SK-N-SH (cell line): ENCODE data around the gene TCF15. TPM values are rescaled to one million over a fixed set of nuclear protein-coding genes. Genes with fewer than 3 reads are reported as not detected.

Experiments
- CTCF ChIA-PET: fragments of 300-600, 350-600 bp; formaldehyde crosslinking; extraction: SDS; loops from one replicate; lab custom pipeline; 2021; lab: Yijun Ruan, JAX
- POLR2A ChIA-PET: fragments of 350-600 bp; sonication (Branson Sonifier 250); formaldehyde crosslinking; extraction: SDS; loops from one replicate; lab custom pipeline; 2020; ENCODE audit warnings: antibody characterized with exemption, inconsistent platforms; lab: Yijun Ruan, JAX
- DNase-seq: peaks from one replicate; pipeline ENCODE4 v3.0.0; 2012
- H2AFZ ChIP-seq: fragments of 200-600 bp; sonication (generic); 2 replicates; pipeline ENCODE4 v1.8.1; 2016; ENCODE audit warnings: antibody characterized with exemption, mild to moderate bottlenecking, low read depth
- H3F3A ChIP-seq: fragments of 200-600 bp; sonication (generic); replicated peaks from 2 replicates; pipeline ENCODE3; 2016; ENCODE audit warnings: antibody characterized with exemption, mild to moderate bottlenecking; ENCODE audit not compliant: insufficient read depth
- H3K27ac ChIP-seq, 2 experiments: fragments of 200-500 bp in 1 of 2; fragments of 200-600 bp in 1 of 2; sonication (Bioruptor generic) in 1 of 2; sonication (generic), shearing (Covaris generic) in 1 of 2; 2 replicates each; pipeline versions ENCODE4 v1.5.1 to v1.6.1; 2014 to 2016; ENCODE audit warnings: low read depth in 2 of 2, inconsistent platforms in 1 of 2, low read length in 1 of 2, mild to moderate bottlenecking in 1 of 2, mixed read lengths in 1 of 2
- H3K27me3 ChIP-seq: fragments of 200-600 bp; sonication (generic), shearing (Covaris generic); 2 replicates; pipeline ENCODE4 v1.6.1; 2016; ENCODE audit warnings: mixed run types; ENCODE audit not compliant: insufficient read depth
- H3K36me3 ChIP-seq, 2 experiments: fragments of 200-500 bp in 1 of 2; fragments of 200-600 bp in 1 of 2; sonication (Bioruptor generic) in 1 of 2; sonication (generic) in 1 of 2; replicated peaks in 1 of 2; 2 replicates each; pipeline versions ENCODE3 to v1.5.1; 2014 to 2016; ENCODE audit warnings: low read length in 1 of 2, mild to moderate bottlenecking in 1 of 2; ENCODE audit not compliant: insufficient read depth in 2 of 2, control insufficient read depth in 1 of 2
- H3K4me1 ChIP-seq, 2 experiments: fragments of 200-500 bp in 1 of 2; fragments of 200-600 bp in 1 of 2; sonication (Bioruptor generic) in 1 of 2; sonication (generic), shearing (Covaris generic) in 1 of 2; 2 replicates each; pipeline versions ENCODE4 v1.5.1 to v1.6.1; 2014 to 2016; ENCODE audit warnings: low read depth in 1 of 2, low read length in 1 of 2, mixed run types in 1 of 2; ENCODE audit not compliant: insufficient read depth in 2 of 2, control insufficient read depth in 1 of 2
- H3K4me2 ChIP-seq: fragments of 200-600 bp; sonication (generic), shearing (Covaris generic); 2 replicates; pipeline ENCODE4 v1.6.1; 2017; ENCODE audit warnings: mixed run types
- H3K4me3 ChIP-seq, 2 experiments: fragments of 200-500 bp in 1 of 2; fragments of 200-600 bp in 1 of 2; sonication (Bioruptor generic) in 1 of 2; sonication (generic), shearing (Covaris generic) in 1 of 2; 2 replicates each; pipeline versions ENCODE4 v1.5.1 to v1.8.1; 2014 to 2016; ENCODE audit warnings: low read depth in 2 of 2, inconsistent platforms in 1 of 2, low read length in 1 of 2, mild to moderate bottlenecking in 1 of 2, mixed read lengths in 1 of 2, moderate library complexity in 1 of 2
- H3K79me2 ChIP-seq: fragments of 200-600 bp; sonication (generic); 2 replicates; pipeline ENCODE4 v1.8.1; 2017; ENCODE audit warnings: mild to moderate bottlenecking; ENCODE audit not compliant: insufficient read depth
- H3K9ac ChIP-seq: fragments of 200-600 bp; sonication (generic); 2 replicates; pipeline ENCODE4 v1.6.1; 2017; ENCODE audit warnings: mixed run types
- H3K9me2 ChIP-seq: fragments of 200-600 bp; sonication (generic); 2 replicates; pipeline ENCODE4 v1.6.1; 2017; ENCODE audit warnings: mixed run types
- H3K9me3 ChIP-seq: fragments of 200-600 bp; sonication (generic); 2 replicates; pipeline ENCODE4 v1.6.1; 2017; ENCODE audit warnings: mixed run types, mild to moderate bottlenecking, moderate library complexity
- H4K20me1 ChIP-seq: fragments of 200-600 bp; sonication (generic); 2 replicates; pipeline ENCODE4 v1.6.1; 2017; ENCODE audit warnings: mild to moderate bottlenecking, mixed run types; ENCODE audit not compliant: insufficient read depth
- ELF1 ChIP-seq: IDR thresholded peaks from 2 replicates; pipeline ENCODE4 v1.4.0; 2012
- EP300 ChIP-seq, 2 experiments: IDR thresholded peaks; 2 replicates each; pipeline versions ENCODE4 v1.4.0 to v1.6.1; 2012; ENCODE audit warnings: borderline replicate concordance in 1 of 2, low read depth in 1 of 2, low read length in 1 of 2
- FOXJ3 ChIP-seq: sonication (generic); formaldehyde crosslinking; IDR thresholded peaks from 2 replicates; pipeline ENCODE4 v1.5.1; 2020; ENCODE audit warnings: mild to moderate bottlenecking, missing genetic modification reagents
- GABPA ChIP-seq: IDR thresholded peaks from 2 replicates; pipeline ENCODE4 v1.4.0; 2012; ENCODE audit warnings: low read depth, mild to moderate bottlenecking
- GATA2 ChIP-seq: sonication (generic); formaldehyde crosslinking; IDR thresholded peaks from 2 replicates; pipeline ENCODE4 v1.5.0; 2020; ENCODE audit warnings: mild to moderate bottlenecking, missing genetic modification reagents
- MXI1 ChIP-seq: IDR thresholded peaks from 2 replicates; pipeline ENCODE4 v1.6.1; 2012; ENCODE audit warnings: mild to moderate bottlenecking, low read depth, low read length, improper control_type of control experiment
- NRF1 ChIP-seq: IDR thresholded peaks from 2 replicates; pipeline ENCODE4 v1.6.1; 2012; ENCODE audit warnings: low read depth, mild to moderate bottlenecking, low read length
- POLR2AphosphoS5 ChIP-seq: IDR thresholded peaks from 2 replicates; pipeline ENCODE4 v1.6.1; 2012; ENCODE audit warnings: low read depth, low read length
- RAD21 ChIP-seq: IDR thresholded peaks from 2 replicates; pipeline ENCODE4 v1.6.1; 2012; ENCODE audit warnings: mild to moderate bottlenecking, low read length
- RFX5 ChIP-seq: IDR thresholded peaks from 2 replicates; pipeline ENCODE4 v1.6.1; 2012; ENCODE audit warnings: mild to moderate bottlenecking, improper control_type of control experiment, low read length
- RXRA ChIP-seq: IDR thresholded peaks from 2 replicates; pipeline ENCODE4 v1.4.0; 2012; ENCODE audit warnings: low read depth, mild to moderate bottlenecking, borderline replicate concordance
- SMC3 ChIP-seq: IDR thresholded peaks from 2 replicates; pipeline ENCODE4 v1.6.1; 2012; ENCODE audit warnings: low read depth, low read length, improper control_type of control experiment
- TCF12 ChIP-seq: IDR thresholded peaks from 2 replicates; pipeline ENCODE4 v1.4.0; 2012
- USF2 ChIP-seq: fragments of 150-350 bp; IDR thresholded peaks from 2 replicates; pipeline ENCODE4 v1.6.1; 2017; ENCODE audit warnings: antibody characterized with exemption, low read length, low read depth, borderline replicate concordance
- WGBS: methylation state at CpG from one replicate; pipeline ENCODE4 v1.1.6; 2017; ENCODE audit warnings: low lambda C conversion rate; 5-methylcytosine and 5-hydroxymethylcytosine counted together
- polyA plus RNA-seq, 3 experiments: library from polyadenylated mRNA; depleted of rRNA; stranded (reverse); fragments of >200 nt; gene quantifications; 2 replicates each; pipeline ENCODE4 v1.2.3, GENCODE V29; 2012
- TF ChIP-seq, protein P1 (sequence below): IDR thresholded peaks from 2 replicates; pipeline ENCODE4; 2012
- TF ChIP-seq, protein P2 (sequence below): IDR thresholded peaks from 2 replicates; pipeline ENCODE4 v1.4.0; 2012; ENCODE audit warnings: low read depth, borderline replicate concordance

Gene TCF15
- polyA plus RNA-seq, 1 of the 3 experiments (the other 2 are of a cell fraction): not detected

- no peak for TF ChIP-seq EP300 (IDR thresholded peaks at IDR 0.05; ENCODE audit: borderline replicate concordance in 1 of 2, low read depth in 1 of 2, low read length in 1 of 2)
- TF ChIP-seq, protein P1, sequence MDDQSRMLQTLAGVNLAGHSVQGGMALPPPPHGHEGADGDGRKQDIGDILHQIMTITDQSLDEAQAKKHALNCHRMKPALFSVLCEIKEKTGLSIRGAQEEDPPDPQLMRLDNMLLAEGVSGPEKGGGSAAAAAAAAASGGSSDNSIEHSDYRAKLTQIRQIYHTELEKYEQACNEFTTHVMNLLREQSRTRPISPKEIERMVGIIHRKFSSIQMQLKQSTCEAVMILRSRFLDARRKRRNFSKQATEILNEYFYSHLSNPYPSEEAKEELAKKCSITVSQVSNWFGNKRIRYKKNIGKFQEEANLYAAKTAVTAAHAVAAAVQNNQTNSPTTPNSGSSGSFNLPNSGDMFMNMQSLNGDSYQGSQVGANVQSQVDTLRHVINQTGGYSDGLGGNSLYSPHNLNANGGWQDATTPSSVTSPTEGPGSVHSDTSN: no peak
- TF ChIP-seq POLR2AphosphoS5: no peak
- TF ChIP-seq, all 33 proteins: peak for 0
Measured at GRCh38 chr20:595330-596308, 14.5 kb downstream of the TCF15 start (continued).

- Histone ChIP-seq H3K9me2 (no peaks in the 10 kb centered on the region), H3K36me3 (no peaks in the 10 kb centered on the region), H3K4me3 (no peak overlapping the region), H3F3A (no peaks in the 10 kb centered on the region), H3K9ac (no peak overlapping the region), H3K79me2 (no peaks in the 10 kb centered on the region), H3K27ac (no peak overlapping the region), H2AFZ (no peak overlapping the region), H3K4me1 (no peaks in the 10 kb centered on the region), H4K20me1 (no peaks in the 10 kb centered on the region), H3K27me3 (no peaks in the 10 kb centered on the region; the same call in 1 of the 2 replicates), H3K4me2 (no peak overlapping the region), H3K9me3 (no peaks in the 10 kb centered on the region)
- DNase-seq: no peak
- POLR2A ChIA-PET: no interaction called here
- 69% methylated on average over 7 of the region's 7 CpGs for WGBS
- CTCF ChIA-PET: no interaction called here
- TF ChIP-seq GABPA (no peak), POLR2AphosphoS5 (no peak), RFX5 (no peak), RAD21 (no peak), EP300 (IDR thresholded peaks at IDR 0.05; ENCODE audit: borderline replicate concordance in 1 of 2, low read depth in 1 of 2, low read length in 1 of 2) (no peak), GATA2 (CRISPR knock-in tag) (no peak), NRF1 (no peak), SMC3 (no peak), TCF12 (no peak), ELF1 (no peak)
- TF ChIP-seq, protein P2, sequence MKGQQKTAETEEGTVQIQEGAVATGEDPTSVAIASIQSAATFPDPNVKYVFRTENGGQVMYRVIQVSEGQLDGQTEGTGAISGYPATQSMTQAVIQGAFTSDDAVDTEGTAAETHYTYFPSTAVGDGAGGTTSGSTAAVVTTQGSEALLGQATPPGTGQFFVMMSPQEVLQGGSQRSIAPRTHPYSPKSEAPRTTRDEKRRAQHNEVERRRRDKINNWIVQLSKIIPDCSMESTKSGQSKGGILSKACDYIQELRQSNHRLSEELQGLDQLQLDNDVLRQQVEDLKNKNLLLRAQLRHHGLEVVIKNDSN: no peak
- TF ChIP-seq, all 33 proteins: peak for 0
Measured at GRCh38 chr20:592506-592905, 17.6 kb downstream of the TCF15 start.

GRCh38 chr20:591941-592340, 18.2 kb downstream of the TCF15 start:
- H3K4me2 ChIP-seq: no peak overlapping the region
- H2AFZ ChIP-seq: no peak overlapping the region
- no peaks in the 10 kb centered on the region for H3K4me1 ChIP-seq
- no peaks in the 10 kb centered on the region for H3K36me3 ChIP-seq
- no peak overlapping the region for H3K4me3 ChIP-seq
- H3K27ac ChIP-seq: no peak overlapping the region
- H3K9ac ChIP-seq: no peak overlapping the region
- H3K9me2 ChIP-seq: no peaks in the 10 kb centered on the region
- no peaks in the 10 kb centered on the region for H4K20me1 ChIP-seq
- peaks cover under 1% of the 10 kb centered on the region; the same call in 1 of the 2 replicates for H3K27me3 ChIP-seq
- POLR2A ChIA-PET: no interaction called here
- no peaks in the 10 kb centered on the region for H3K9me3 ChIP-seq
- 51% methylated on average over 5 of the region's 5 CpGs for WGBS
- TF ChIP-seq, protein P2: no peak
- TF ChIP-seq MXI1 (no peak), ELF1 (no peak), USF2 (no peak), POLR2AphosphoS5 (no peak), FOXJ3 (CRISPR knock-in tag) (no peak), GATA2 (CRISPR knock-in tag) (no peak), GABPA (no peak), RXRA (no peak), SMC3 (no peak)
- TF ChIP-seq, protein P1: no peak
- CTCF ChIA-PET: no interaction called here
- H3K79me2 ChIP-seq: no peaks in the 10 kb centered on the region
- DNase-seq: no peak
- no peaks in the 10 kb centered on the region for H3F3A ChIP-seq
